ENCODE measurements around the gene LAPTM5. TPM values are rescaled to one million over a fixed set of nuclear protein-coding genes. Genes with fewer than 3 reads are reported as not detected.

LAPTM5 gene
- total RNA-seq, 1 experiment from 2014 or later, result 1.5 TPM

- H4K20me1 ChIP-seq (ENCODE audit: insufficient read depth), result no peaks in the 10 kb centered on the region
- no peaks in the 10 kb centered on the region for H3K79me2 ChIP-seq (ENCODE audit: insufficient read depth, low read length)
- H3K9me3 ChIP-seq (ENCODE audit: control insufficient read depth in 1 of 2, insufficient read depth in 1 of 2, low read depth in 1 of 2, low read length in 2 of 2), result no peaks in the 10 kb centered on the region
- H3K27ac ChIP-seq (ENCODE audit: low read depth, low read length), result no peak overlapping the region
- ChIA-PET RAD21 (ENCODE audit: low non-redundant PET in 1 of 2, low total read pairs in 2 of 2, uncharacterized antibody in 2 of 2, unreplicated experiment in 2 of 2) (interaction anchor here in 1 of 2 experiments (1.1 kb wide), 1 partner anchor 117 kb away, joined by 3 read pairs; no protein-coding TSS in a partner anchor), CTCF (interaction anchor here (1.4 kb wide), 1 partner anchor 11 kb away, joined by 6 read pairs; no protein-coding TSS in a partner anchor), POLR2A (interaction anchor here (0.7 kb wide), 1 partner anchor 76 kb away, joined by 3 read pairs; no protein-coding TSS in a partner anchor)
- DNase-seq (ENCODE audit: low read depth, low spot score) (no peak), ATAC-seq (no peak)
- peaks cover 27 to 28% of the 10 kb centered on the region in 2 experiments for H3K4me1 ChIP-seq (ENCODE audit: control insufficient read depth in 1 of 2, insufficient read depth in 2 of 2, low read length in 2 of 2)
- no TSS peak for BruUV-seq (replicated peaks)
- H3K36me3 ChIP-seq (ENCODE audit: control insufficient read depth in 1 of 2, insufficient read depth in 2 of 2, low read length in 2 of 2), result no peaks in the 10 kb centered on the region
- intact Hi-C loops (cut with micrococcal nuclease), result no loop called here
- H3K4me3 ChIP-seq (replicated peaks in 1 of 2; ENCODE audit: low read depth in 1 of 2, low read length in 2 of 2), result no peak overlapping the region
- no peaks in the 10 kb centered on the region for H3K9me2 ChIP-seq (ENCODE audit: insufficient read depth)
- H3K9ac ChIP-seq (ENCODE audit: low read length), result no peak overlapping the region
- H2AFZ ChIP-seq (ENCODE audit: low read depth, low read length, poor library complexity, severe bottlenecking), result no peak overlapping the region
- peaks cover 13% of the 10 kb centered on the region for H3K27me3 ChIP-seq (ENCODE audit: insufficient read depth, low read length)
- TF ChIP-seq SIN3A (IDR thresholded peaks at IDR 0.05; ENCODE audit: low read depth), result no peak
- TF ChIP-seq, protein P1, sequence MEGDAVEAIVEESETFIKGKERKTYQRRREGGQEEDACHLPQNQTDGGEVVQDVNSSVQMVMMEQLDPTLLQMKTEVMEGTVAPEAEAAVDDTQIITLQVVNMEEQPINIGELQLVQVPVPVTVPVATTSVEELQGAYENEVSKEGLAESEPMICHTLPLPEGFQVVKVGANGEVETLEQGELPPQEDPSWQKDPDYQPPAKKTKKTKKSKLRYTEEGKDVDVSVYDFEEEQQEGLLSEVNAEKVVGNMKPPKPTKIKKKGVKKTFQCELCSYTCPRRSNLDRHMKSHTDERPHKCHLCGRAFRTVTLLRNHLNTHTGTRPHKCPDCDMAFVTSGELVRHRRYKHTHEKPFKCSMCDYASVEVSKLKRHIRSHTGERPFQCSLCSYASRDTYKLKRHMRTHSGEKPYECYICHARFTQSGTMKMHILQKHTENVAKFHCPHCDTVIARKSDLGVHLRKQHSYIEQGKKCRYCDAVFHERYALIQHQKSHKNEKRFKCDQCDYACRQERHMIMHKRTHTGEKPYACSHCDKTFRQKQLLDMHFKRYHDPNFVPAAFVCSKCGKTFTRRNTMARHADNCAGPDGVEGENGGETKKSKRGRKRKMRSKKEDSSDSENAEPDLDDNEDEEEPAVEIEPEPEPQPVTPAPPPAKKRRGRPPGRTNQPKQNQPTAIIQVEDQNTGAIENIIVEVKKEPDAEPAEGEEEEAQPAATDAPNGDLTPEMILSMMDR (IDR thresholded peaks at IDR 0.05 in 2 of 3, conservative IDR thresholded peaks at IDR 0.05 in 1 of 3; ENCODE audit: borderline replicate concordance in 1 of 3, insufficient read depth in 1 of 3, low read depth in 2 of 3, low read length in 2 of 3), result no peak
- TF ChIP-seq TCF7L2 (IDR thresholded peaks at IDR 0.05; ENCODE audit: borderline replicate concordance, extremely low read depth, insufficient read depth, insufficient read length), result no peak
- no peak for TF ChIP-seq SRF (IDR thresholded peaks at IDR 0.05; ENCODE audit: low read depth)
- TF ChIP-seq, protein P2, sequence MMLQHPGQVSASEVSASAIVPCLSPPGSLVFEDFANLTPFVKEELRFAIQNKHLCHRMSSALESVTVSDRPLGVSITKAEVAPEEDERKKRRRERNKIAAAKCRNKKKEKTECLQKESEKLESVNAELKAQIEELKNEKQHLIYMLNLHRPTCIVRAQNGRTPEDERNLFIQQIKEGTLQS (IDR thresholded peaks at IDR 0.05), result no peak
- TF ChIP-seq POLR2A (IDR thresholded peaks at IDR 0.05; ENCODE audit: borderline replicate concordance, extremely low read depth, insufficient read depth, insufficient read length), result no peak
- TF ChIP-seq ZFX (IDR thresholded peaks at IDR 0.05), result no peak
- TF ChIP-seq EZH2phosphoT487 (IDR thresholded peaks at IDR 0.05; ENCODE audit: borderline replicate concordance), result no peak
- no peak for TF ChIP-seq REST (IDR thresholded peaks at IDR 0.05; ENCODE audit: low read depth)
- no peak overlapping the region for H3K4me2 ChIP-seq (ENCODE audit: low read length)
These were observed 36.7 kb upstream of the LAPTM5 start for GRCh38 chr1:30794260-30794659.

Data from HCT116 (cell line).